Fibroblast of lung (primary cell): ENCODE results near the gene ZNF582.

Source experiments
- CTCF ChIP-seq, 2 donors: IDR thresholded peaks in 1 of 2; conservative IDR thresholded peaks in 1 of 2; 1 replicate in 1 of 2; 2 replicates in 1 of 2; pipeline ENCODE4 v1.5.1; 2011 to 2012; ENCODE audit warnings: low read length in 2 of 2, control low read depth in 1 of 2, inconsistent platforms in 1 of 2, low read depth in 1 of 2, mild to moderate bottlenecking in 1 of 2
- EZH2 ChIP-seq: IDR thresholded peaks from 2 replicates; pipeline ENCODE4 v1.5.1; 2012; ENCODE audit warnings: low read length, control low read depth, mild to moderate bottlenecking; ENCODE audit errors: missing control alignments

- TF ChIP-seq CTCF (conservative IDR thresholded peaks at IDR 0.05 in 1 of 2, IDR thresholded peaks at IDR 0.05 in 1 of 2; ENCODE audit: low read depth in 1 of 2, low read length in 2 of 2) (no peak), EZH2 (no peak)
Observed at GRCh38 chr19:56383826-56384605, 9.3 kb downstream of the ZNF582 start.
